Fibroblast of villous mesenchyme (primary cell): Measurements from ENCODE around the gene NCBP1. TPM values are rescaled to one million over a fixed set of nuclear protein-coding genes. Genes with fewer than 3 reads are reported as not detected.

Experiments used
- DNase-seq: peaks from one replicate; pipeline ENCODE4 v3.0.0-alpha.2; 2010; ENCODE audit warnings: low read depth
- H3K4me3 ChIP-seq: 2 replicates; pipeline ENCODE4 v1.5.1; 2011; ENCODE audit warnings: low read depth, mild to moderate bottlenecking, low read length
- CTCF ChIP-seq: IDR thresholded peaks from 2 replicates; pipeline ENCODE4 v1.5.1; 2012; ENCODE audit warnings: low read depth, mild to moderate bottlenecking, low read length; ENCODE audit not compliant: insufficient read depth
- total RNA-seq: library from RNA; depleted of rRNA; stranded (reverse); fragments of >200 nt; gene quantifications from 2 replicates; pipeline ENCODE4 v1.2.3, GENCODE V29; 2012

NCBP1 gene
- total RNA-seq, 1 donor, result 60.9 TPM

DNA sequence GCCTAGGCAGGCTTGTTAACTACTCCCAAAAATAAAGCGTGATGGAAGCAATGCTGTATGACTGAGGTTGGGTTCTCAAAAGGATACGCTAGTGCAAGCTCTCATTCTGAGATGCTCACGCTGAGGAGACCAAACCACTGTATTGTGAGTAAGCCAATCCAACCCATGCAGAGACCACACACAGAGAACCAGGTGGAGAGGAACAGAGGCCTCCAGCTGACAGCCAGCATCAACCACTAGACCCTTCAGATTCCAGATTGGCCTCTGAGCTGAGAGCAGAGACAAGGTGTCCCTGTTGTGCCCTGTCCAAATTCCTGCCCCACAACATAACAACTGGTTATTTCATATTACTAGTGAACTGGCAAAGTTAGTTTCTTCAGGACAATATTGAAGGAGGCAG is 5.0 kb upstream of the NCBP1 start:
- TF ChIP-seq CTCF, result no peak
- DNase-seq, result no peak

DNA sequence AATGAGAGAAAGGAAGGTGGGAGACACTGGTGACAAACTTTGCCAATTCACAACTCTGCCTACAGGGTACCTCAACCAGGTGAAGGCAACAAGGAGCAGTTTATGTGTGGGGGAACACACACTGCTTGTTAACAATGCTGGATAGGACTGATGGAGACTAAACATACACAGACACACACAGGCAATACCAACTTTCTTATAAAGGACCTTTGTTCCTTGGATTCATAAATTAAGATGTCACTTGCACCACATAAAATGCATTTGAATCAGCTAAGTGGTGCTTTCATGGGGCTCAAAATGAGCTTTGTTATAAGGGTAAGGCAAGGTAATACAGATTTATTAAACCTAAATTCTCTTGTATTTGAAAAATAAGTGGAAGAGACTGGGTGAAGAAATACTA is 4.5 kb upstream of the NCBP1 start:
- H3K4me3 ChIP-seq, result no peak overlapping the region
- no peak for DNase-seq
- no peak for TF ChIP-seq CTCF

More for the DNA sequence above, 5.0 kb upstream of the NCBP1 start:
- H3K4me3 ChIP-seq, result no peak overlapping the region

- H3K4me3 ChIP-seq, result no peak overlapping the region
- DNase-seq, result no peak
- TF ChIP-seq CTCF, result no peak
These were observed 3.0 kb upstream of the NCBP1 start for GRCh38 chr9:97630591-97630990.

- no peak for TF ChIP-seq CTCF
- DNase-seq, result peak; percentile 92
- peak overlapping the region; percentile 92 for H3K4me3 ChIP-seq
These were observed 1.2 kb upstream of the NCBP1 start for GRCh38 chr9:97632248-97632984.

- peak overlapping the region; percentile 92 for H3K4me3 ChIP-seq
- DNase-seq, result peak; percentile 23
- no peak for TF ChIP-seq CTCF
These were observed 354 bp downstream of the NCBP1 start for GRCh38 chr9:97633859-97634490.

DNA sequence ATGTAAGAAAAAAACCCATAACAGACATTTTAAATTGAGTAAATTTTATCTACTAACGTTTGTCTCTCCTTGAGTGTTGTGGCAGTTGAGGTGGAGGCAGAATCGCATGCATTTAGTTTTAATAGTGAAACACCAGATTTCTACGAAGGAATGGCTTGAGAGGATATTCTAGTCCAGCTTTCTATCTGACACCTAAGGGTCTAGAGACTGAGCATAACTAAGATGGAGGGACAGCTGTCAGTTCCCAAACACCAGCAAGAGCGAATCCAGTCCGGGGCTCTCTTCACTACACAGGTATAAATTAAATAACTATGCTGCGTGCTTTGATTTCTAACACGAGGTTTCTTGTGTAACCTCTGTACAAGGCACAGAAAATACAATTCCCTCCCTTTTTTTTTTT is 1.4 kb downstream of the NCBP1 start:
- DNase-seq, result no peak
- no peak for TF ChIP-seq CTCF
- H3K4me3 ChIP-seq, result peak overlapping the region; percentile 92
